Thoracic aorta (tissue), 2 donors: ENCODE data around the gene RIMKLB. TPM values are rescaled to one million over a fixed set of nuclear protein-coding genes. Genes with fewer than 3 reads are reported as not detected.

Experiments used
- ATAC-seq: fragments of 150-250 bp; one replicate; pipeline ENCODE4 v1.8.0; 2017; ENCODE audit warnings: low read depth; ENCODE audit not compliant: insufficient number of reproducible peaks, low FRiP score
- DNase-seq: peaks from one replicate; pipeline ENCODE4 v3.0.0-alpha.2; 2020; ENCODE audit warnings: low spot score
- H3K27ac ChIP-seq, 2 donors: fragments of 200-600 bp; sonication (generic); 1 replicate in 1 of 2; 2 replicates in 1 of 2; pipeline ENCODE4 v1.5.1; 2016; ENCODE audit warnings: mild to moderate bottlenecking in 2 of 2, moderate library complexity in 2 of 2
- H3K27me3 ChIP-seq: fragments of 200-600 bp; sonication (generic); replicated peaks from 2 replicates; pipeline ENCODE4 v1.6.0; 2016; ENCODE audit warnings: mild to moderate bottlenecking; ENCODE audit not compliant: insufficient read depth
- H3K36me3 ChIP-seq: fragments of 200-600 bp; sonication (generic); one replicate; pipeline ENCODE4 v1.5.1; 2016
- H3K4me1 ChIP-seq, 2 donors: fragments of 200-600 bp; sonication (generic); 1 replicate in 1 of 2; 2 replicates in 1 of 2; pipeline versions ENCODE4 v1.5.1 to v1.6.0; 2016; ENCODE audit warnings: low read depth in 2 of 2, mild to moderate bottlenecking in 1 of 2; ENCODE audit not compliant: control insufficient read depth in 1 of 2
- H3K4me3 ChIP-seq: fragments of 200-600 bp; sonication (generic); 2 replicates; pipeline ENCODE4 v1.5.1; 2016; ENCODE audit warnings: mild to moderate bottlenecking
- H3K9me3 ChIP-seq: fragments of 200-600 bp; sonication (generic); 2 replicates; pipeline ENCODE4 v1.5.1; 2016
- total RNA-seq, 2 donors: library from RNA; depleted of rRNA; stranded (reverse); fragments of >200 nt; gene quantifications; one replicate each; pipeline versions ENCODE4 v1.1.0 to v1.2.3, GENCODE V29; 2016
- TF ChIP-seq, protein P1 (sequence below): fragments of 200-600 bp; sonication (generic); IDR thresholded peaks from one replicate; pipeline ENCODE4 v1.5.1; 2019; ENCODE audit warnings: antibody characterized with exemption

Gene RIMKLB
- total RNA-seq, 2 donors from 2014 or later, result 87.6 to 159 TPM

DNA sequence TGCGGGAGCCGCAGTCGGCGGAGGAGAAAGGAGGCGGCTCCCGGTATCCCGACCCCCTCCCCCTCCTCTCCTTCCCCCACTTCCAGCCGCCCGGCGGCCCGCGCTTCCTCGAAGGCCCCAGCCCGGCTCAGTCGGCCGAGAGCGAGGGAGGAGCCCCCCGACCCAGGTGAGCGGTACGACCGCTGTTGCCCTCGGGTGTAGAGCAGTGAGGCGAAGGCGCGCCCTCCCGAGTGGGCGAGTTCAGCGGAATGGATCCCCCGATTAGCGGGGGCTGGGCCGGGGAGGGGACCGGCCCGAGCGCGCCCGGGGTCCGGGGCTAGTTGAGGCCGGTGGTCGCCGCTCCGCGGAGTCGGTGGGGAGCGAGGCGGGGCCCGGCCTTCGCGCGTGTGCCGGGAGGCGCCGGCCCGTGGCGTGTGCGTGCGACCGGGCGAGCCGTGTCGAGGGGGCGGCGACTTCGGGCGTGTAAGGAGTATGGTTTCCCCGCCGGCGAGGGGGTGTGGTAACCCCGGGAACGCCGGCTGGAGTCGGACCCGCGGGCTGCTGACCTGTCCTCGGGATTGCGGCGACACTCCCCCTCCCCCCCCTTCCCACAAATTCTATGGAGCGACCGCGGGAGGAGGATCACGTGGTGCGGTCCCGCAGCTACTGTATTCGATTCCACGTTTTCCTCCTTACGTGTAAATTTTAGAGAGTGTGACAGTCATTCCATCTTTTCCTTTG lies 501 bp downstream of the RIMKLB start:
- Histone ChIP-seq H3K27ac (peak overlapping the region; percentile 99), H3K4me3 (peak overlapping the region; percentile 99), H3K4me1 (peaks cover 13 to 43% of the 10 kb centered on the region in 2 donors), H3K27me3 (no peaks in the 10 kb centered on the region), H3K9me3 (no peaks in the 10 kb centered on the region), H3K36me3 (no peaks in the 10 kb centered on the region)
- TF ChIP-seq, protein P1, sequence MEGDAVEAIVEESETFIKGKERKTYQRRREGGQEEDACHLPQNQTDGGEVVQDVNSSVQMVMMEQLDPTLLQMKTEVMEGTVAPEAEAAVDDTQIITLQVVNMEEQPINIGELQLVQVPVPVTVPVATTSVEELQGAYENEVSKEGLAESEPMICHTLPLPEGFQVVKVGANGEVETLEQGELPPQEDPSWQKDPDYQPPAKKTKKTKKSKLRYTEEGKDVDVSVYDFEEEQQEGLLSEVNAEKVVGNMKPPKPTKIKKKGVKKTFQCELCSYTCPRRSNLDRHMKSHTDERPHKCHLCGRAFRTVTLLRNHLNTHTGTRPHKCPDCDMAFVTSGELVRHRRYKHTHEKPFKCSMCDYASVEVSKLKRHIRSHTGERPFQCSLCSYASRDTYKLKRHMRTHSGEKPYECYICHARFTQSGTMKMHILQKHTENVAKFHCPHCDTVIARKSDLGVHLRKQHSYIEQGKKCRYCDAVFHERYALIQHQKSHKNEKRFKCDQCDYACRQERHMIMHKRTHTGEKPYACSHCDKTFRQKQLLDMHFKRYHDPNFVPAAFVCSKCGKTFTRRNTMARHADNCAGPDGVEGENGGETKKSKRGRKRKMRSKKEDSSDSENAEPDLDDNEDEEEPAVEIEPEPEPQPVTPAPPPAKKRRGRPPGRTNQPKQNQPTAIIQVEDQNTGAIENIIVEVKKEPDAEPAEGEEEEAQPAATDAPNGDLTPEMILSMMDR, result no peak
- DNase-seq (no peak), ATAC-seq (peak; percentile 38)

DNA sequence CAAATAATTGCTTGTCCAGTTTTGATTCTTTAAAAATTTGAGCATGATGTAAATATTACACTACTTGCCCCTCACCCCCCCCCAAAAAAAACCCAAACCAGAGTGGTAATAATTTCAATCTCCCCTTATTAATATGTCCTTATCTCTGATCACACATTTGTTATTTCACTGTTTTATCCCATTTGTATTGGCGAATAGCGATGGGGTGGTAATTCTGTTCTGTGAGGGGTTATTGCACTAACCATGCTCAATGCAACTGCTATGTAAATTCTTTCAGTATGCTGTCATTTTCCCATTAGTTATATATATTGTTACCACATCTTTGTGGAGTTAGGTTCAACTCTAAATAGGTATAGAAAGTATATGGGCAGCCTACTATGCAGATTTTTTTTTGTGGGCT lies 1.1 kb downstream of the RIMKLB start:
- TF ChIP-seq, protein P1, result no peak
- Histone ChIP-seq H3K36me3 (no peaks in the 10 kb centered on the region), H3K4me1 (peaks cover 17 to 46% of the 10 kb centered on the region in 2 donors), H3K27me3 (no peaks in the 10 kb centered on the region), H3K27ac (peak overlapping the region; percentile 99), H3K9me3 (no peaks in the 10 kb centered on the region), H3K4me3 (peak overlapping the region; percentile 99)
- ATAC-seq (no peak), DNase-seq (no peak)

GRCh38 chr12:8699714-8700113 lies 1.9 kb downstream of the RIMKLB start:
- TF ChIP-seq, protein P1, result no peak
- ATAC-seq (no peak), DNase-seq (no peak)
- Histone ChIP-seq H3K4me3 (peak overlapping the region; percentile 99), H3K4me1 (peaks cover 20 to 53% of the 10 kb centered on the region in 2 donors), H3K27me3 (no peaks in the 10 kb centered on the region), H3K27ac (peak overlapping the region; percentile 99), H3K9me3 (no peaks in the 10 kb centered on the region), H3K36me3 (no peaks in the 10 kb centered on the region)

DNA sequence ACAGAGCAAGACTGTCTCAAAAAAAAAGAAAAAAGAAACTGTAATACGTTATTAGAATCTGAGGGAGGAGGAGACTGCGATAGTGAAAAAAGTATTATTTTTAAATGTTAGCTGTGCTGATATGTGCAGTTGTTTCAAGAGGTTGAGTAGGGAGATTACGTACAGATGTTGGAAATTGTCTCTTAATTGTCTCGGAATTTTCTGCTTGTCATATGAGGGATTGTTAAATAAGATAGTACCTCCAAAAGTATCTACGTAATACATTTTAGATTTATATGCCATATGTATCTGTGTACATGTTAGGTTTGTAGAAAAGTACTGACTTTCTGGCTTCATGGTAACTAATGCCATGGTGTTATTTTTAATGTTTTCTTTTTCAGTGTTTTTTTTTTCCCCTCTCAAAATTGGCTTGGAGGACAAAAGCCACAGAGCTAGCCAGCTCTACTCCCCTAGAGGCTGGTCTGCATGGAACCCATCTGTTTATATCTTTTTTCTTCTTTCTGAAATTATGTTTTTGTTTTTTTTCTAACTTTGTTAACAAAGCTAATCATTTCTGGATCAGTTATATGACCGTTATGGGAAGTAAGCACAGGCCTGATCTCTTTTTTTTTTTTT lies 3.4 kb downstream of the RIMKLB start:
- Histone ChIP-seq H3K36me3 (no peaks in the 10 kb centered on the region), H3K9me3 (no peaks in the 10 kb centered on the region), H3K4me3 (peak overlapping the region; percentile 99), H3K27ac (peak overlapping the region; percentile 99), H3K4me1 (peaks cover 20 to 57% of the 10 kb centered on the region in 2 donors), H3K27me3 (no peaks in the 10 kb centered on the region)
- TF ChIP-seq, protein P1, result peak; percentile 24
- no peak for DNase-seq
- ATAC-seq, result no peak

GRCh38 chr12:8702159-8702558 lies 4.4 kb downstream of the RIMKLB start:
- ATAC-seq, result no peak
- Histone ChIP-seq H3K36me3 (no peaks in the 10 kb centered on the region), H3K4me3 (peak overlapping the region; percentile 99), H3K9me3 (no peaks in the 10 kb centered on the region), H3K27me3 (no peaks in the 10 kb centered on the region), H3K27ac (peak overlapping the region; percentile 99), H3K4me1 (peaks cover 20 to 61% of the 10 kb centered on the region in 2 donors)
- no peak for DNase-seq
- TF ChIP-seq, protein P1, result no peak
